Measurements from ENCODE around the gene DUS2.
"Not testable (repeated sequence)": the region's sequence is repeated elsewhere in the genome, so short reads cannot be mapped to it uniquely, and the experiment has no call there.

The DUS2 gene

GRCh38 chr16:68105611-68106010, 82.5 kb downstream of the DUS2 start:
- Histone ChIP-seq H3K9ac (ENCODE audit: low read depth in 1 of 2, low read length in 2 of 2) (no peak overlapping the region), H3K36me3 (ENCODE audit: control insufficient read depth in 2 of 2, insufficient read depth in 2 of 2, low read length in 2 of 2) (no peaks in the 10 kb centered on the region), H3K4me3 (ENCODE audit: low read length in 2 of 2) (no peak overlapping the region), H3K4me1 (ENCODE audit: control insufficient read depth in 2 of 2, insufficient read depth in 2 of 2, low read length in 2 of 2) (no peaks in the 10 kb centered on the region), H3K27ac (ENCODE audit: low read depth in 2 of 2, low read length in 2 of 2) (no peak overlapping the region), H3K27me3 (ENCODE audit: control insufficient read depth in 2 of 2, insufficient read depth in 2 of 2, low read length in 2 of 2) (no peaks in the 10 kb centered on the region), H3K9me3 (ENCODE audit: control insufficient read depth in 2 of 2, low read length in 2 of 2) (peaks cover 0 to 5% of the 10 kb centered on the region in 2 donors)

DNA sequence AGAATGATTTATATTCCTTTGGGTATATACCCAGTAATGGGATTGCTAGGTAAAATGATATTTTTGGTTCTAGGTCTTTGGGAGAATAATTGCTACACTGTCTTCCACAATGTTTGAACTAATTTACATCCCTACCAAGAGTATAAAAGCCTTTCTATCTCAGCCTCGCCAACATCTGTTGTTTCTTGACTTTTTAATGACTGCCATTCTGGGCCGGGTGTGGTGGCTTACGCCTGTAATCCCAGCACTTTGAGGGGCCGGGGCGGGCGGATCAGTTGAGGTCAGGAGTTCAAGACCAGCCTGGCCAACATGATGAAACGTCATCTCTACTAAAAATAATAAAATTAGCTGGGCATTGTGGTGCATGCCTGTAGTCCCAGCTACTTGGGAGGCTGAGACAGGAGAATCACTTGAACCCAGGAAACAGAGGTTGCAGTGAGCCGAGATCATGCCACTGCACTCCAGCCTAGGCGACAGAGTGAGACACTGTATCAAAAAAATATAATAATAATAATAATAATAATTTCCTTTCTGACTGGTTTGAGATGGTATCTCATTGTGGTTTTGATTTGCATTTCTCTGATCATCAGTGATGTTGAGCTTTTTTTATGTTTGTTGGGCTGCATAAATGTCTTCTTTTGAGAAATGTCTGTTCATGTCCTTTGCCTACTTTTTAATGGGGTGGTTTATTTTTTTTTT, 84.3 kb downstream of the DUS2 start:
- not testable (repeated sequence) for H3K4me1 ChIP-seq (ENCODE audit: control insufficient read depth in 2 of 2, insufficient read depth in 2 of 2, low read length in 2 of 2); H3K4me3 ChIP-seq (ENCODE audit: low read length in 2 of 2); H3K27me3 ChIP-seq (ENCODE audit: control insufficient read depth in 2 of 2, insufficient read depth in 2 of 2, low read length in 2 of 2); H3K9ac ChIP-seq (ENCODE audit: low read depth in 1 of 2, low read length in 2 of 2); H3K36me3 ChIP-seq (ENCODE audit: control insufficient read depth in 2 of 2, insufficient read depth in 2 of 2, low read length in 2 of 2); H3K9me3 ChIP-seq (ENCODE audit: control insufficient read depth in 2 of 2, low read length in 2 of 2); H3K27ac ChIP-seq (ENCODE audit: low read depth in 2 of 2, low read length in 2 of 2)

DNA sequence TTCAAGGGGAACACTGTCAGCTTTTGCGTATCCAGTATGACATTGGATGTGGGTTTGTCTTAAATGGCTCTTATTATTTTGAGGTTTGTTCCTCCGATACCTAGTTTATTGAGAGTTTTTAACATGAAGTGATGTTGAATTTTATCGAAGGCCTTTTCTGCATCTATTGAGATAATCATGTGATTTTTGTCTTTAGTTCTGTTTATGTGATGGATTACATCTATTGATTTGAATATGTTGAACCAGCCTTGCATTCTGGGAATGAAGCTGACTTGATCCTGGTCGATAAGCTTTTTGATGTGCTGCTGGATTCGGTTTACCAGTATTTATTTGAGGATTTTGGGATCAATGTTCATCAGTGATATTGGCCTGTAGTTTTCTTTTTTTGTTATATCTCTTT, 86.1 kb downstream of the DUS2 start:
- not testable (repeated sequence) for H3K27me3 ChIP-seq (ENCODE audit: control insufficient read depth in 2 of 2, insufficient read depth in 2 of 2, low read length in 2 of 2); H3K4me3 ChIP-seq (ENCODE audit: low read length in 2 of 2); H3K9ac ChIP-seq (ENCODE audit: low read depth in 1 of 2, low read length in 2 of 2); H3K27ac ChIP-seq (ENCODE audit: low read depth in 2 of 2, low read length in 2 of 2); H3K4me1 ChIP-seq (ENCODE audit: control insufficient read depth in 2 of 2, insufficient read depth in 2 of 2, low read length in 2 of 2); H3K36me3 ChIP-seq (ENCODE audit: control insufficient read depth in 2 of 2, insufficient read depth in 2 of 2, low read length in 2 of 2); H3K9me3 ChIP-seq (ENCODE audit: control insufficient read depth in 2 of 2, low read length in 2 of 2)

DNA sequence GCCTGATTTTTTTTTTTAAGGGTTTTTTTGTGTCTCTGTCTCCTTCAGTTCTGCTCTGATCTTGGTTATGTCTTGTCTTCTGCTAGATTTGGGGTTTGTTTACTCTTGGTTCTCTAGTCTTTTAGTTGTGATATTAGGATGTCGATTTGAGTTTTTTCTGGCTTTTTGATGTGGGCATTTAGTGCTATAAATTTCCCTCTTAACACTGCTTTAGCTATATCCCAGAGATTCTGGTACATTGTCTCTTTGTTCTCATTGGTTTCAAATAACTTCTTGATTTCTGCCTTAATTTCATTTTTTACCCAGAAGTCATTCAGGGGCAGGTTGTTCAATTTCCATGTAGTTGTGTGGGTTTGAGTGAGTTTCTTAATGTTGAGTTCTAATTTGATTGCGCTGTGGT, 87.5 kb downstream of the DUS2 start:
- H3K36me3 ChIP-seq (ENCODE audit: control insufficient read depth in 2 of 2, insufficient read depth in 2 of 2, low read length in 2 of 2); H3K27ac ChIP-seq (ENCODE audit: low read depth in 2 of 2, low read length in 2 of 2); H3K4me1 ChIP-seq (ENCODE audit: control insufficient read depth in 2 of 2, insufficient read depth in 2 of 2, low read length in 2 of 2); H3K27me3 ChIP-seq (ENCODE audit: control insufficient read depth in 2 of 2, insufficient read depth in 2 of 2, low read length in 2 of 2); H3K4me3 ChIP-seq (ENCODE audit: low read length in 2 of 2); H3K9me3 ChIP-seq (ENCODE audit: control insufficient read depth in 2 of 2, low read length in 2 of 2); H3K9ac ChIP-seq (ENCODE audit: low read depth in 1 of 2, low read length in 2 of 2): not testable (repeated sequence)

- Histone ChIP-seq H3K4me3 (ENCODE audit: low read length in 2 of 2) (no peak overlapping the region), H3K27ac (ENCODE audit: low read depth in 2 of 2, low read length in 2 of 2) (no peak overlapping the region), H3K9ac (ENCODE audit: low read depth in 1 of 2, low read length in 2 of 2) (no peak overlapping the region), H3K4me1 (ENCODE audit: control insufficient read depth in 2 of 2, insufficient read depth in 2 of 2, low read length in 2 of 2) (no peaks in the 10 kb centered on the region), H3K9me3 (ENCODE audit: control insufficient read depth in 2 of 2, low read length in 2 of 2) (peaks cover 0 to 5% of the 10 kb centered on the region in 2 donors), H3K36me3 (ENCODE audit: control insufficient read depth in 2 of 2, insufficient read depth in 2 of 2, low read length in 2 of 2) (no peaks in the 10 kb centered on the region), H3K27me3 (ENCODE audit: control insufficient read depth in 2 of 2, insufficient read depth in 2 of 2, low read length in 2 of 2) (no peaks in the 10 kb centered on the region)
Observed at GRCh38 chr16:68111379-68111778, 88.3 kb downstream of the DUS2 start.

GRCh38 chr16:68113059-68113761, 90.1 kb downstream of the DUS2 start:
- H3K36me3 ChIP-seq (ENCODE audit: control insufficient read depth in 2 of 2, insufficient read depth in 2 of 2, low read length in 2 of 2) = no peaks in the 10 kb centered on the region
- H3K4me3 ChIP-seq (ENCODE audit: low read length in 2 of 2) = no peak overlapping the region
- H3K27ac ChIP-seq (ENCODE audit: low read depth in 2 of 2, low read length in 2 of 2) = no peak overlapping the region
- peaks cover 0 to 5% of the 10 kb centered on the region in 2 donors for H3K9me3 ChIP-seq (ENCODE audit: control insufficient read depth in 2 of 2, low read length in 2 of 2)
- H3K27me3 ChIP-seq (ENCODE audit: control insufficient read depth in 2 of 2, insufficient read depth in 2 of 2, low read length in 2 of 2) = no peaks in the 10 kb centered on the region
- no peaks in the 10 kb centered on the region for H3K4me1 ChIP-seq (ENCODE audit: control insufficient read depth in 2 of 2, insufficient read depth in 2 of 2, low read length in 2 of 2)
- H3K9ac ChIP-seq (ENCODE audit: low read depth in 1 of 2, low read length in 2 of 2) = no peak overlapping the region

DNA sequence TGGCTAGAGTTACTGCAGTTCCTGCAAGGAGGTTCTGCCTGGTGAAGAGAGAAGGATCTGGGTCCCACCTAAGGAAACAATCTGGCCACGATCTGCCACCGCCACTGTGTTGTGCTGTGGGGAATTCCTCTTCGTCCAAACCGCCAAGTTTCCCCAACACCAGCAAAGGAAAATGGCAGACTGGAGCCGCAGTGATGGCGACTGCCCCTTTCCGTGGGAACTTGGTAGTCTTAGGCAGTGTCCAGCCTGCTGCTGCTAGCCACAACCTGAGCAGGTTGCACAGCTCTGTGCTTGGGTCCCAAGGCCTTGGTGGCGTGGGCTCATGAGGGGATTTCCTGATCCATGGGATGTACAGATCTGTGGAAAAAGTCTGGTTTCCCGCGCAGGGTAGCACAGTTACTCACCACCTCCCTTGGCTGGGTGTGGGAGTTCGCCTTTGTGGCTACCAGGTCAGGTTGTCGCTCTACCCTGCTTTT, 90.7 kb downstream of the DUS2 start:
- no peak overlapping the region for H3K4me3 ChIP-seq (ENCODE audit: low read length in 2 of 2)
- no peaks in the 10 kb centered on the region for H3K36me3 ChIP-seq (ENCODE audit: control insufficient read depth in 2 of 2, insufficient read depth in 2 of 2, low read length in 2 of 2)
- H3K9ac ChIP-seq (ENCODE audit: low read depth in 1 of 2, low read length in 2 of 2) = no peak overlapping the region
- no peaks in the 10 kb centered on the region for H3K27me3 ChIP-seq (ENCODE audit: control insufficient read depth in 2 of 2, insufficient read depth in 2 of 2, low read length in 2 of 2)
- H3K9me3 ChIP-seq (ENCODE audit: control insufficient read depth in 2 of 2, low read length in 2 of 2) = peaks cover 0 to 5% of the 10 kb centered on the region in 2 donors
- no peaks in the 10 kb centered on the region for H3K4me1 ChIP-seq (ENCODE audit: control insufficient read depth in 2 of 2, insufficient read depth in 2 of 2, low read length in 2 of 2)
- no peak overlapping the region for H3K27ac ChIP-seq (ENCODE audit: low read depth in 2 of 2, low read length in 2 of 2)

- not testable (repeated sequence) for H3K9ac ChIP-seq (ENCODE audit: low read depth in 1 of 2, low read length in 2 of 2); H3K36me3 ChIP-seq (ENCODE audit: control insufficient read depth in 2 of 2, insufficient read depth in 2 of 2, low read length in 2 of 2); H3K27me3 ChIP-seq (ENCODE audit: control insufficient read depth in 2 of 2, insufficient read depth in 2 of 2, low read length in 2 of 2); H3K9me3 ChIP-seq (ENCODE audit: control insufficient read depth in 2 of 2, low read length in 2 of 2); H3K4me1 ChIP-seq (ENCODE audit: control insufficient read depth in 2 of 2, insufficient read depth in 2 of 2, low read length in 2 of 2); H3K4me3 ChIP-seq (ENCODE audit: low read length in 2 of 2); H3K27ac ChIP-seq (ENCODE audit: low read depth in 2 of 2, low read length in 2 of 2)
Observed at GRCh38 chr16:68114939-68115338, 91.9 kb downstream of the DUS2 start.

DNA sequence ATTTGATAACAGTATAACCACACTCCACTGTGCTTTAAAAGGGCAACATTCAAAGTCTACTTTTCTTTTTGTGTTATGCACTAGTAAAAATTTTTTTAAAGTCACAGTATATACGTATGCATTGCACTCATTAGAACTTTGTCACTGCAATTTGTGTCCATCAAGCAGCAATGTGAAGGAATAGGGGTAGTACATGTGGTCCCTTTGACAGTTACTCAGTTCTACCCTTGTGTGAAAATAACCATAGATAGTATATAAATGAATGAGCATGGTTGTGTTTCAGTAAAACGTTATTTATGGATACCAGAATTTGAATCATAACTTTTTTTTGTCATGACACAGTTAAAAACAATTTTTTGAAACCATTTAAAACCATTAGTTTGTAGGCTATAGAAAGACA, 92.8 kb downstream of the DUS2 start:
- H3K27ac ChIP-seq (ENCODE audit: low read depth in 2 of 2, low read length in 2 of 2) = no peak overlapping the region
- no peak overlapping the region for H3K4me3 ChIP-seq (ENCODE audit: low read length in 2 of 2)
- no peaks in the 10 kb centered on the region for H3K27me3 ChIP-seq (ENCODE audit: control insufficient read depth in 2 of 2, insufficient read depth in 2 of 2, low read length in 2 of 2)
- no peaks in the 10 kb centered on the region for H3K36me3 ChIP-seq (ENCODE audit: control insufficient read depth in 2 of 2, insufficient read depth in 2 of 2, low read length in 2 of 2)
- H3K4me1 ChIP-seq (ENCODE audit: control insufficient read depth in 2 of 2, insufficient read depth in 2 of 2, low read length in 2 of 2) = no peaks in the 10 kb centered on the region
- H3K9ac ChIP-seq (ENCODE audit: low read depth in 1 of 2, low read length in 2 of 2) = no peak overlapping the region
- no peaks in the 10 kb centered on the region for H3K9me3 ChIP-seq (ENCODE audit: control insufficient read depth in 2 of 2, low read length in 2 of 2)

DNA sequence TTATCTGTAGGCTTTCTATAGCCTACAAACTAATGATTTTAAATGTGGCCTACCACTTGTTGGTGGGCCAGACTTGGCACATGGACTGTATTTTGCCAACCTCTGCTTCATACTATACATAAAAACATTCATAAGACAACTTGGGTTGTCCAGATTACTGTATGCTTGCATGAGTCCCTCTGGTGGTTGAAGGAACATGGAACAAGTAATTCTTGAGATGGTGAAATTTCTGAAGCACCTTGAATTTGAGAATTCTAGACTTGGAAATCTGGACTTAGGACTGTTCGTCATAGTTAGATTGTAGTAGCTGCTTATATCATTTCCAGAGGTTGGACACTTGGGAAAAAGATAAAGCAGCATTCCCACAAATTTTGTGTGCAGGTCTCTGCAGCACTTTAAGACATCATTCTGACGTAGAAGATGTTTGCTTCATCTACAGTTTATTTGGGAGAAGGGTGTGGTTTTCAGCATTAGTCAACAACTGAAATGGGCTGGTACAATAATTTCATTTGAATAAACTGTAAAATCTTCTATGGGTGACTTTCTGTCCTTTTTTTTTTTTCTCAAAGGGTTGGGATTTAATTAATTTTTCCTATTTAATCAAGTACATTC, 93.3 kb downstream of the DUS2 start:
- Histone ChIP-seq H3K27ac (ENCODE audit: low read depth in 2 of 2, low read length in 2 of 2) (no peak overlapping the region), H3K27me3 (ENCODE audit: control insufficient read depth in 2 of 2, insufficient read depth in 2 of 2, low read length in 2 of 2) (no peaks in the 10 kb centered on the region), H3K9me3 (ENCODE audit: control insufficient read depth in 2 of 2, low read length in 2 of 2) (no peaks in the 10 kb centered on the region), H3K4me1 (ENCODE audit: control insufficient read depth in 2 of 2, insufficient read depth in 2 of 2, low read length in 2 of 2) (no peaks in the 10 kb centered on the region), H3K4me3 (ENCODE audit: low read length in 2 of 2) (no peak overlapping the region), H3K9ac (ENCODE audit: low read depth in 1 of 2, low read length in 2 of 2) (no peak overlapping the region), H3K36me3 (ENCODE audit: control insufficient read depth in 2 of 2, insufficient read depth in 2 of 2, low read length in 2 of 2) (no peaks in the 10 kb centered on the region)
